Thyroid gland (tissue), 4 donors: ENCODE results near the gene MAML3.

Experiments used
- CTCF ChIP-seq, 6 experiments: fragments of 200-600 bp in 3 of 6; fragments of 450-650 bp in 3 of 6; sonication (generic) in 3 of 6; IDR thresholded peaks; one replicate each; pipeline ENCODE4 v1.5.1; 2016 to 2019; ENCODE audit warnings: antibody characterized with exemption in 6 of 6, mild to moderate bottlenecking in 2 of 6, inconsistent platforms in 1 of 6, moderate library complexity in 1 of 6
- POLR2A ChIP-seq, 2 donors: fragments of 450-650 bp; IDR thresholded peaks; one replicate each; pipeline ENCODE4 v1.6.1; 2017; ENCODE audit warnings: antibody characterized with exemption in 2 of 2, mild to moderate bottlenecking in 2 of 2, moderate library complexity in 1 of 2

DNA sequence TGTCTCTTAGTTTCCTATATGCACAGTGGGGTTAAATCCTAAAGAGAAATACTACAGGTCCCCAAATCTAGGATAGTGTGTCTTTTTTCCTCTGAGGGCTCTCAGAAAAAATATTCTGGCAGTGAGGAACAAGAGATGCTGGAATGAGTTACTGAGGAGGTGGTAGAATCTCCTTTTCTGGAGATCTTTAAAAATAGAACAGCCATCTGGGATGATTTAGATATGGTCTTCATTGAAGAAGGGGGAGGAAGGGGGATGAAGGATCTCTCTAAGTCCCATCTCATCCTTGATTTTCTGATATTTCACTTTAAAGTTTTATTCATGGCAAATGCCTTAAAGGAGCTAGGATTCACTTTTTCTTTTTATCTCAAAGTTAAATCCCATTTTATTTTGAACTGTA is 235.0 kb downstream of the MAML3 start:
- TF ChIP-seq CTCF (IDR thresholded peaks at IDR 0.05) (no peak), POLR2A (IDR thresholded peaks at IDR 0.05) (no peak)
